Heart right ventricle (tissue), 16 donors: ENCODE data around the gene PVR. TPM values are rescaled to one million over a fixed set of nuclear protein-coding genes. Genes with fewer than 3 reads are reported as not detected.

Source experiments
- ATAC-seq, 8 donors: fragments of 200-7000 bp; cut with Tn5 transposase; one replicate each; pipeline ENCODE4 v1.9.1; 2020; ENCODE audit warnings: mild to moderate bottlenecking in 8 of 8, moderate library complexity in 8 of 8, moderate number of reproducible peaks in 1 of 8
- DNase-seq, 2 donors: peaks; one replicate each; pipeline ENCODE4 v3.0.0-alpha.2; 2020
- H3K27ac ChIP-seq, 10 donors: fragments of 200-600 bp; sonication (generic) in 2 of 10; one replicate each; pipeline versions ENCODE4 v1.5.0 to v1.8.0; 2020 to 2022; ENCODE audit warnings: mild to moderate bottlenecking in 3 of 10
- H3K27me3 ChIP-seq, 7 donors: fragments of 200-600 bp; one replicate each; pipeline ENCODE4 v1.8.0; 2021 to 2022; ENCODE audit warnings: mild to moderate bottlenecking in 2 of 7
- H3K36me3 ChIP-seq, 9 donors: fragments of 200-600 bp; sonication (generic) in 1 of 9; one replicate each; pipeline versions ENCODE4 v1.5.0 to v1.8.0; 2020 to 2022; ENCODE audit warnings: mild to moderate bottlenecking in 2 of 9
- H3K4me1 ChIP-seq, 9 donors: fragments of 200-600 bp; sonication (generic) in 1 of 9; one replicate each; pipeline versions ENCODE4 v1.5.0 to v1.8.0; 2020 to 2022; ENCODE audit warnings: mild to moderate bottlenecking in 4 of 9
- H3K4me3 ChIP-seq, 10 donors: fragments of 200-600 bp; sonication (generic) in 2 of 10; one replicate each; pipeline versions ENCODE4 v1.5.0 to v1.8.0; 2020 to 2022; ENCODE audit warnings: mild to moderate bottlenecking in 7 of 10, moderate library complexity in 2 of 10
- H3K9me3 ChIP-seq, 11 donors: fragments of 200-600 bp in 10 of 11; sonication (generic) in 2 of 11; one replicate each; pipeline versions ENCODE4 v1.5.0 to v1.8.0; 2013 to 2022; ENCODE audit warnings: mild to moderate bottlenecking in 2 of 11, control low read depth in 1 of 11, moderate library complexity in 1 of 11
- WGBS, 2 donors: extraction: QIAGEN DNeasy Blood & Tissue Kit; methylation state at CpG; one replicate each; pipeline ENCODE4 v1.1.7; 2013; ENCODE audit warnings: inconsistent platforms in 1 of 2; 5-methylcytosine and 5-hydroxymethylcytosine counted together
- intact Hi-C, 10 donors: fragments of 100-400 bp; cut with DNase I; formaldehyde crosslinking; loops; one replicate each; pipeline versions ENCODE4 v1.11.1 to v1.14.2; 2022
- polyA plus RNA-seq, 2 donors: library from polyadenylated mRNA; stranded (reverse); fragments of 200-250 nt; gene quantifications; one replicate each; pipeline ENCODE4 v1.2.3, GENCODE V29; 2013
- total RNA-seq, 10 donors: library from RNA; stranded (reverse); fragmentation: NEBNext Ultra II Directional in 3 of 10; extraction: Animal tissue kit (Norgen Biotek cat#: 25700) in 3 of 10; gene quantifications; one replicate each; pipeline versions ENCODE4 v1.2.1 to v1.2.4, GENCODE V29; 2021 to 2023
- TF ChIP-seq, protein P1 (sequence below), 9 donors: fragments of 200-600 bp; sonication (generic) in 2 of 9; IDR thresholded peaks; one replicate each; pipeline versions ENCODE4 v1.5.0 to v1.8.0; 2021 to 2022; ENCODE audit warnings: antibody characterized with exemption in 9 of 9, mild to moderate bottlenecking in 5 of 9, moderate library complexity in 1 of 9
- donor health status: Arrhythmogenic right ventricular cardiomyopathy.
- donor health status: ischemic (EF 13 %, LVEDD 7.1; RV severe dilation, severe dysfunction).
- donor health status: healthy with polysubstance abuse.
- donor health status: DM: no; HTN: yes; CAD: no.
- donor health status: DM: no; HTN: no; CAD: no.
- donor health status: ischemic (EF 25% LVEDD 6.9; RV normal size, moderate dysfunction).
- donor health status: ischemic (EF 25% LVEDD 5.7; RV mildly dilated, moderate dysfunction).
- donor health status: healthy.
- donor health status: DM: yes; HTN: yes; CAD: no.
- donor health status: Ischemic cardiomyopathy.
- donor health status: ischemic (EF 35%, LVEDD 5.7; RV mildly dilated, moderate dysfunction).
- donor health status: nonischemic (EF 11% LVEDD 7.7; RV severe dilation, severe dysfunction).
- donor health status: DM: yes; HTN: yes; CAD: no.
- donor health status: PGD.
- donor health status: ischemic (EF 29% LVEDD 5.4; RV normal size, mild dysfunction).
- donor health status: nonischemic (EF 23%, LVEDD 6.1; RV moderate dilation, normal function).

Gene PVR
- total and polyA plus RNA-seq, 12 donors: 38.3 to 108 (median 43.4) TPM

DNA sequence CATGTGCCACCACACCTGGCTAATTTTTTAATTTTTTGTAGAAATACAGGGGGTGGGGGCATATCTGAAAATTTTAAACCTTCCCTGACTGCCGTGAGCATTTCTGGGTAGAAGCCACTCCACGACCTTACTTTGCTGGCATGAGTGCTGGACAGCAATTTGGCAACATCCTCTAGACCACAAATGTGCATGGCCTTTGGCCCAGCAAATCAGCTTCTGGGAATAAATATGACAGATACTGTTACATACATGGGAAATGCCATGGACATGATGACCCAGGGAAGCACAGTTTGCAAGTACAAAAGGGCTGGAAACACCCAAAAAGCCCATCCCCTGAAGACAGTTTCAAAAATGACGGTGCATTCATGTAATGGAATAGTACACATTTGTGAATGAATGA is 3.2 kb upstream of the PVR start:
- Histone ChIP-seq H3K27ac (no peak overlapping the region), H3K27me3 (no peaks in the 10 kb centered on the region), H3K4me1 (peaks cover 0 to 22% (median 13%) of the 10 kb centered on the region in 9 donors), H3K36me3 (no peaks in the 10 kb centered on the region), H3K4me3 (no peak overlapping the region), H3K9me3 (no peaks in the 10 kb centered on the region)
- WGBS, 2 donors: 66 to 68% methylated on average over 3 of the region's 3 CpGs
- TF ChIP-seq, protein P1, sequence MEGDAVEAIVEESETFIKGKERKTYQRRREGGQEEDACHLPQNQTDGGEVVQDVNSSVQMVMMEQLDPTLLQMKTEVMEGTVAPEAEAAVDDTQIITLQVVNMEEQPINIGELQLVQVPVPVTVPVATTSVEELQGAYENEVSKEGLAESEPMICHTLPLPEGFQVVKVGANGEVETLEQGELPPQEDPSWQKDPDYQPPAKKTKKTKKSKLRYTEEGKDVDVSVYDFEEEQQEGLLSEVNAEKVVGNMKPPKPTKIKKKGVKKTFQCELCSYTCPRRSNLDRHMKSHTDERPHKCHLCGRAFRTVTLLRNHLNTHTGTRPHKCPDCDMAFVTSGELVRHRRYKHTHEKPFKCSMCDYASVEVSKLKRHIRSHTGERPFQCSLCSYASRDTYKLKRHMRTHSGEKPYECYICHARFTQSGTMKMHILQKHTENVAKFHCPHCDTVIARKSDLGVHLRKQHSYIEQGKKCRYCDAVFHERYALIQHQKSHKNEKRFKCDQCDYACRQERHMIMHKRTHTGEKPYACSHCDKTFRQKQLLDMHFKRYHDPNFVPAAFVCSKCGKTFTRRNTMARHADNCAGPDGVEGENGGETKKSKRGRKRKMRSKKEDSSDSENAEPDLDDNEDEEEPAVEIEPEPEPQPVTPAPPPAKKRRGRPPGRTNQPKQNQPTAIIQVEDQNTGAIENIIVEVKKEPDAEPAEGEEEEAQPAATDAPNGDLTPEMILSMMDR (IDR thresholded peaks at IDR 0.05): no peak
- no peak for DNase-seq
- intact Hi-C loops: loop anchor here in 3 of 10 donors (5.0 kb wide), 2 partner anchors 33 to 48 kb away; no protein-coding TSS in a partner anchor
- ATAC-seq: no peak

DNA sequence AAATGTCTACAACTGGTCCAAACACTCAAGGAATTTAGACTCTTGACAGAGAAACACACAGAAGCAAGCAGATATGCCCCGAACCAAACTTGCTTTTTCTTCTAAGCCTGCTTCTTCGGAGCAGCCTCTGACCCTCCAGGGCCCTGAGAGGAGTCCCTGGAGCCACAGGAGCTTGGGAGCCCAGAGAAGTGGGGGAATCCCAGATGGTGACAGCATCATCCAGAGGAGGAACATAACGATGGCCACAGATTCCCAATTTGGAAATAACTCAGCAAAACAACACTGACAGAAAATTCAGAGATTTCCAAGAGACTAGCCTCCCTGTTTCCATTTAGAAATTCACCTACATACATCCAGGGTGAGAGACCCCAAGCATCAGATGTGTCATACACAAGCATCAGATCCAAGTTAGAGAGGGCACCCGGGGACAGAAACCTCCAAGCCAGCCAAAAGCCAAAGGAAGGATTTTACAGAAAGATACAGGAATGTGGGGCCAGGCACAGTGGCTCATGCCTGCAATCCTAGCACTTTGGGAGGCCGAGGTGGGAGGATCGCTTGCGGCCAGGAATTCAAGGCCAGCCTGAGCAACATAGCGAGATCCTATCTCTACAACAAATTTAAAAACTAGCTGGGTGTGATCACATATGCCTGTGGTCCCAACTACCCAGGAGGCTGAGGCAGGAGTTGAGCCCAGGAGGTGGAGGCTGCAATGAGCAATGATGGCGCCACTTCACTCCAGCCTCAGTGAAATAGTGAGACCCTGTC is 2.0 kb upstream of the PVR start:
- H3K27ac ChIP-seq: no peak overlapping the region
- H3K36me3 ChIP-seq: peaks cover 0 to 3% (median 0%) of the 10 kb centered on the region in 9 donors
- no peaks in the 10 kb centered on the region for H3K9me3 ChIP-seq
- DNase-seq (no peak), ATAC-seq (no peak)
- H3K4me3 ChIP-seq: no peak overlapping the region
- H3K4me1 ChIP-seq: peaks cover 0 to 34% (median 21%) of the 10 kb centered on the region in 9 donors
- 87 to 91% methylated on average over 9 of the region's 9 CpGs for WGBS, 2 donors
- intact Hi-C loops: loop anchor here in 3 of 10 donors (5.0 kb wide), 2 partner anchors 34 to 49 kb away; no protein-coding TSS in a partner anchor
- TF ChIP-seq, protein P1 (IDR thresholded peaks at IDR 0.05): no peak
- H3K27me3 ChIP-seq: no peaks in the 10 kb centered on the region

DNA sequence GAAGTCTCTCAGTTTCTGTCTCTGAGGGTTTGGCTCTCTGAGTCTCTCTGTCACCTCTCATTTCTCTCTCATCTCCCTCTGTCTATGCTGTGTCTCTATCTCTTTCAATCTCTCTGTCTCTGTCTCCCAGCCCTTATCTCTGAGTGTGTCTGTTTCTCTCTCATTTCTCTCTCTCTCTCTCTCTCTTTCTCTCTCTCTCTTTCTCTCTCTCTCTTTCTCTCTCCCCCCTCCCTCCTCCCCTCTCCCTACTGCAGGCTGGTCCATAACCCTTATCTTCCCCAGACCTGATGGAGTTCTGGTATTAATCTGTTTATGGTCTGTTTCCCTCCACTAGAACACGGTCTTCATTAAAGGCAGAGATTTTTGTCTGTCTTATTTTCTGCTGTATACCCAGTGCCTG is 1.3 kb upstream of the PVR start:
- no peak overlapping the region for H3K4me3 ChIP-seq
- H3K27ac ChIP-seq: no peak overlapping the region
- no peaks in the 10 kb centered on the region for H3K27me3 ChIP-seq
- H3K9me3 ChIP-seq: no peaks in the 10 kb centered on the region
- TF ChIP-seq, protein P1 (IDR thresholded peaks at IDR 0.05): no peak
- WGBS, 2 donors: 39 to 42% methylated on average over 1 of the region's 1 CpG
- DNase-seq (no peak), ATAC-seq (no peak)
- intact Hi-C loops: loop anchor here in 3 of 10 donors (5.0 kb wide), 2 partner anchors 35 to 50 kb away; no protein-coding TSS in a partner anchor
- H3K36me3 ChIP-seq: peaks cover 0 to 6% (median 0%) of the 10 kb centered on the region in 9 donors
- peaks cover 5 to 41% (median 28%) of the 10 kb centered on the region in 9 donors for H3K4me1 ChIP-seq

DNA sequence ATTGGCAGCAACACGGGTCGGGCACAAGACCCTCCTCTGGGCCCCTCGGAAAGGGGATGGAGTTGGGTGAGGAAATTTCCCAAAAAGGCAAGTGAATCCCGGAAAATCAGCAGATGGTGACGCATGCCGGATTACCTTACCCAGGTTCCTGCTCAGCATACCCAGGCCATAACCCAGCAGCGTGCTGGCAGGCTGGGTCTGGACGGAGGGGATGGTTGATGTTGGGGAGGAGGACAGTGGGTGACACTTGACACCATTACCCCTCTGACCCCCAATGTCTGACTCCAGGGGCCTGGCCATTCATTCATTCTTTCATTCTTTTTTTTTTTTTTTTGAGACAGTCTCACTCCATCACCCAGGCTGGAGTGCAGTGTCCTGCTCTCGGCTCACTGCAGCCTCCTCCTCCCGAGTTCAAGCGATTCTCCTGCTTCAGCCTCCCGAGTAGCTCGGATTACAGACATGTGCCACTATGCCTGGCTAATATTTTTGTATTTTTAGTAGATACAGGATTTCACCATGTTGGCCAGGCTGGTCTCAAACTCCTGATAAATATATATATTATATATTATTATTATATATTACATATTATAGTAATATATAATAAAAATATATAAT is 799 bp downstream of the PVR start:
- DNase-seq (no peak), ATAC-seq (peak; percentile 6 to 51 (median 24))
- Histone ChIP-seq H3K4me3 (peak overlapping the region; percentile 69 to 96 (median 88)), H3K4me1 (peaks cover 8 to 62% (median 45%) of the 10 kb centered on the region in 9 donors), H3K27me3 (no peaks in the 10 kb centered on the region), H3K27ac (peak overlapping the region; percentile 51 to 95 (median 91)), H3K36me3 (peaks cover 0 to 16% (median under 1%) of the 10 kb centered on the region in 9 donors), H3K9me3 (no peaks in the 10 kb centered on the region)
- intact Hi-C loops: loop anchor here in 4 of 10 donors (5.0 kb wide), 2 partner anchors 37 to 52 kb away; no protein-coding TSS in a partner anchor
- 11% methylated on average over 13 of the region's 13 CpGs for WGBS, 2 donors
- TF ChIP-seq, protein P1 (IDR thresholded peaks at IDR 0.05): no peak
